Measurements from ENCODE around the gene ECI1. TPM values are rescaled to one million over a fixed set of nuclear protein-coding genes. Genes with fewer than 3 reads are reported as not detected.

The ECI1 gene
- total and polyA plus RNA-seq, 4 donors = 28.4 to 66.0 (median 47.1) TPM

- Histone ChIP-seq H3K36me3 (ENCODE audit: control insufficient read depth in 1 of 2, insufficient read depth in 2 of 2, low read length in 1 of 2) (peaks cover 0 to 7% of the 10 kb centered on the region in 2 donors), H3K4me1 (ENCODE audit: control insufficient read depth in 1 of 2, insufficient read depth in 2 of 2, low read length in 2 of 2) (no peaks in the 10 kb centered on the region), H3K4me3 (ENCODE audit: low read length in 2 of 2) (no peak overlapping the region), H3K27ac (ENCODE audit: low read depth in 1 of 2, low read length in 2 of 2) (no peak overlapping the region), H3K9me3 (ENCODE audit: control insufficient read depth, low read length) (no peaks in the 10 kb centered on the region), H3K27me3 (ENCODE audit: control insufficient read depth in 1 of 2, insufficient read depth in 2 of 2, low read length in 1 of 2) (no peaks in the 10 kb centered on the region)
- ATAC-seq (ENCODE audit: low FRiP score) (no peak), DNase-seq (no peak)
- intact Hi-C loops (cut with DNase I) = no loop called here
- WGBS, 2 donors = 83 to 86% methylated on average over 15 of the region's 15 CpGs
Measured at GRCh38 chr16:2238838-2239675, 12.3 kb downstream of the ECI1 start.

GRCh38 chr16:2238150-2238837, 13.1 kb downstream of the ECI1 start:
- no peaks in the 10 kb centered on the region for H3K4me1 ChIP-seq (ENCODE audit: control insufficient read depth in 1 of 2, insufficient read depth in 2 of 2, low read length in 2 of 2)
- peaks cover 0 to 8% of the 10 kb centered on the region in 2 donors for H3K36me3 ChIP-seq (ENCODE audit: control insufficient read depth in 1 of 2, insufficient read depth in 2 of 2, low read length in 1 of 2)
- no peak overlapping the region for H3K27ac ChIP-seq (ENCODE audit: low read depth in 1 of 2, low read length in 2 of 2)
- no peaks in the 10 kb centered on the region for H3K27me3 ChIP-seq (ENCODE audit: control insufficient read depth in 1 of 2, insufficient read depth in 2 of 2, low read length in 1 of 2)
- WGBS, 2 donors = 74 to 79% methylated on average over 18 of the region's 18 CpGs
- ATAC-seq (ENCODE audit: low FRiP score) = no peak
- H3K9me3 ChIP-seq (ENCODE audit: control insufficient read depth, low read length) = no peaks in the 10 kb centered on the region
- DNase-seq = no peak
- intact Hi-C loops (cut with DNase I) = no loop called here
- H3K4me3 ChIP-seq (ENCODE audit: low read length in 2 of 2) = no peak overlapping the region

- no peak overlapping the region for H3K27ac ChIP-seq (ENCODE audit: low read depth in 1 of 2, low read length in 2 of 2)
- ATAC-seq (ENCODE audit: low FRiP score) (no peak), DNase-seq (no peak)
- no peaks in the 10 kb centered on the region for H3K27me3 ChIP-seq (ENCODE audit: control insufficient read depth in 1 of 2, insufficient read depth in 2 of 2, low read length in 1 of 2)
- WGBS, 2 donors = 36 to 39% methylated on average over 56 to 65 of the region's 65 CpGs
- H3K9me3 ChIP-seq (ENCODE audit: control insufficient read depth, low read length) = no peaks in the 10 kb centered on the region
- H3K4me3 ChIP-seq (ENCODE audit: low read length in 2 of 2) = no peak overlapping the region
- intact Hi-C loops (cut with DNase I) = no loop called here
- peaks cover 0 to 7% of the 10 kb centered on the region in 2 donors for H3K36me3 ChIP-seq (ENCODE audit: control insufficient read depth in 1 of 2, insufficient read depth in 2 of 2, low read length in 1 of 2)
- H3K4me1 ChIP-seq (ENCODE audit: control insufficient read depth in 1 of 2, insufficient read depth in 2 of 2, low read length in 2 of 2) = no peaks in the 10 kb centered on the region
Measured at GRCh38 chr16:2237493-2238149, 13.8 kb downstream of the ECI1 start.

- H3K27me3 ChIP-seq (ENCODE audit: control insufficient read depth in 1 of 2, insufficient read depth in 2 of 2, low read length in 1 of 2) = no peaks in the 10 kb centered on the region
- H3K9me3 ChIP-seq (ENCODE audit: control insufficient read depth, low read length) = no peaks in the 10 kb centered on the region
- DNase-seq (no peak), ATAC-seq (ENCODE audit: low FRiP score) (no peak)
- H3K36me3 ChIP-seq (ENCODE audit: control insufficient read depth in 1 of 2, insufficient read depth in 2 of 2, low read length in 1 of 2) = peaks cover 0 to 5% of the 10 kb centered on the region in 2 donors
- H3K4me1 ChIP-seq (ENCODE audit: control insufficient read depth in 1 of 2, insufficient read depth in 2 of 2, low read length in 2 of 2) = no peaks in the 10 kb centered on the region
- WGBS, 2 donors = 6 to 8% methylated on average over 40 of the region's 40 CpGs
- no peak overlapping the region for H3K27ac ChIP-seq (ENCODE audit: low read depth in 1 of 2, low read length in 2 of 2)
- intact Hi-C loops (cut with DNase I) = no loop called here
- no peak overlapping the region for H3K4me3 ChIP-seq (ENCODE audit: low read length in 2 of 2)
Measured at GRCh38 chr16:2237102-2237482, 14.3 kb downstream of the ECI1 start.

GRCh38 chr16:2236337-2237101, 14.9 kb downstream of the ECI1 start, which contains the start of gene DNASE1L2:
Gene DNASE1L2, plus strand, starts transcription at chr16:2236444. Its CDS starts 373 bp downstream, at chr16:2236817.
- DNase-seq (peak in 1 of 2 donors; percentile 65), ATAC-seq (ENCODE audit: low FRiP score) (peak; percentile 33)
- Histone ChIP-seq H3K36me3 (ENCODE audit: control insufficient read depth in 1 of 2, insufficient read depth in 2 of 2, low read length in 1 of 2) (peaks cover 0 to 5% of the 10 kb centered on the region in 2 donors), H3K9me3 (ENCODE audit: control insufficient read depth, low read length) (no peaks in the 10 kb centered on the region), H3K4me3 (ENCODE audit: low read length in 2 of 2) (no peak within 1 kb of the TSS), H3K27ac (ENCODE audit: low read depth in 1 of 2, low read length in 2 of 2) (no peak within 1 kb of the TSS), H3K4me1 (ENCODE audit: control insufficient read depth in 1 of 2, insufficient read depth in 2 of 2, low read length in 2 of 2) (no peaks in the 10 kb centered on the region), H3K27me3 (ENCODE audit: control insufficient read depth in 1 of 2, insufficient read depth in 2 of 2, low read length in 1 of 2) (no peaks in the 10 kb centered on the region)
- intact Hi-C loops (cut with DNase I) = no loop called here
- WGBS, 2 donors = 2 to 3% methylated on average over 54 to 64 of the region's 64 CpGs

GRCh38 chr16:2235695-2236336, 15.6 kb downstream of the ECI1 start:
- H3K27me3 ChIP-seq (ENCODE audit: control insufficient read depth in 1 of 2, insufficient read depth in 2 of 2, low read length in 1 of 2) = no peaks in the 10 kb centered on the region
- intact Hi-C loops (cut with DNase I) = no loop called here
- H3K4me3 ChIP-seq (ENCODE audit: low read length in 2 of 2) = no peak overlapping the region
- no peak overlapping the region for H3K27ac ChIP-seq (ENCODE audit: low read depth in 1 of 2, low read length in 2 of 2)
- H3K36me3 ChIP-seq (ENCODE audit: control insufficient read depth in 1 of 2, insufficient read depth in 2 of 2, low read length in 1 of 2) = peaks cover 0 to 5% of the 10 kb centered on the region in 2 donors
- WGBS, 2 donors = 69 to 74% methylated on average over 19 of the region's 19 CpGs
- DNase-seq = no peak
- ATAC-seq (ENCODE audit: low FRiP score) = no peak
- no peaks in the 10 kb centered on the region for H3K4me1 ChIP-seq (ENCODE audit: control insufficient read depth in 1 of 2, insufficient read depth in 2 of 2, low read length in 2 of 2)
- no peaks in the 10 kb centered on the region for H3K9me3 ChIP-seq (ENCODE audit: control insufficient read depth, low read length)

- no peak overlapping the region for H3K4me3 ChIP-seq (ENCODE audit: low read length in 2 of 2)
- DNase-seq = no peak
- H3K27ac ChIP-seq (ENCODE audit: low read depth in 1 of 2, low read length in 2 of 2) = no peak overlapping the region
- WGBS, 2 donors = 93 to 95% methylated on average over 28 of the region's 28 CpGs
- no peaks in the 10 kb centered on the region for H3K27me3 ChIP-seq (ENCODE audit: control insufficient read depth in 1 of 2, insufficient read depth in 2 of 2, low read length in 1 of 2)
- intact Hi-C loops (cut with DNase I) = no loop called here
- ATAC-seq (ENCODE audit: low FRiP score) = no peak
- H3K4me1 ChIP-seq (ENCODE audit: control insufficient read depth in 1 of 2, insufficient read depth in 2 of 2, low read length in 2 of 2) = no peaks in the 10 kb centered on the region
- no peaks in the 10 kb centered on the region for H3K9me3 ChIP-seq (ENCODE audit: control insufficient read depth, low read length)
- peaks cover 0 to 5% of the 10 kb centered on the region in 2 donors for H3K36me3 ChIP-seq (ENCODE audit: control insufficient read depth in 1 of 2, insufficient read depth in 2 of 2, low read length in 1 of 2)
Measured at GRCh38 chr16:2235234-2235651, 16.1 kb downstream of the ECI1 start.

- ATAC-seq (ENCODE audit: low FRiP score) = no peak
Measured at GRCh38 chr16:2234813-2235170, 16.6 kb downstream of the ECI1 start.

More at GRCh38 chr16:2234813-2235170, 16.6 kb downstream of the ECI1 start:
- Histone ChIP-seq H3K4me1 (ENCODE audit: control insufficient read depth in 1 of 2, insufficient read depth in 2 of 2, low read length in 2 of 2) (no peaks in the 10 kb centered on the region), H3K27me3 (ENCODE audit: control insufficient read depth in 1 of 2, insufficient read depth in 2 of 2, low read length in 1 of 2) (no peaks in the 10 kb centered on the region), H3K4me3 (ENCODE audit: low read length in 2 of 2) (no peak overlapping the region), H3K36me3 (ENCODE audit: control insufficient read depth in 1 of 2, insufficient read depth in 2 of 2, low read length in 1 of 2) (peaks cover 0 to 7% of the 10 kb centered on the region in 2 donors), H3K27ac (ENCODE audit: low read depth in 1 of 2, low read length in 2 of 2) (no peak overlapping the region), H3K9me3 (ENCODE audit: control insufficient read depth, low read length) (no peaks in the 10 kb centered on the region)
- 92 to 97% methylated on average over 18 of the region's 18 CpGs for WGBS, 2 donors
- DNase-seq = no peak
- intact Hi-C loops (cut with DNase I) = no loop called here

Measured in aorta (tissue), 5 donors.